ENCODE results near the gene HDAC4.

Gene HDAC4

DNA sequence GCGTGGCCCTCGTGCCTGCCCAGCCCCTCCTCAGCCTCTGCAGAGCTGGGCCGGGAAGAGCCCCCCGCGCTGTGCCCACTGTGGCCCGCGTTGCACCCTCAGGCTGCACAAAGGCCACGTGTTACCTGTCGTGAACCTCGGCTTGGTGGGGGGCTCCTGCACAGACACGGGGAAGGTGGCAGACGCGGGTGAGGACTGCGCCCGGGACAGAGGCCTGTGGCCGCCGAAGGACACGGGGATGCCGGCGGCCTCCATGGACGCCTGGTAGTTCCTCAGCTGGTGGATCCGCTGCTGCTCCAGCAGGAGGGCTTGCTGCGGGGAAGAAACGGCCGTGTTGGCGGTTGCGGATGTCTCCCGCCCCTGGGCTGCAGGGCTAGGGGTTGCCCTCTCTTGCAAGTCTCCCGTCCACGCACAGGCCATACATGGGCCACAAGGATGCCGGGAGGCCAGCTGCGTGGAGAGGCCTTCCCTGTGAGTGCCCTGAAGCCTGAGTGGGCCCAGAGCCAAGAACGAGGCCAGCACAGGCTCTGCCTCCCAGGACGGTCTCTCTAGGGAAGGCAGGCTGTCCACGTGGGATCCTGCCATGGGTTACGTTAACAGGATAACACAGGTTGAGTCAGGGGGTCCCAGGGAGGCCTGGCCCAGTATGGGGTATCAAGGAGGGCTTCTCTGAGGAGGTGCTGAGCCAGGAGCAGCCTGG lies 289.3 kb downstream of the HDAC4 start:
- no peak for DNase-seq

DNA sequence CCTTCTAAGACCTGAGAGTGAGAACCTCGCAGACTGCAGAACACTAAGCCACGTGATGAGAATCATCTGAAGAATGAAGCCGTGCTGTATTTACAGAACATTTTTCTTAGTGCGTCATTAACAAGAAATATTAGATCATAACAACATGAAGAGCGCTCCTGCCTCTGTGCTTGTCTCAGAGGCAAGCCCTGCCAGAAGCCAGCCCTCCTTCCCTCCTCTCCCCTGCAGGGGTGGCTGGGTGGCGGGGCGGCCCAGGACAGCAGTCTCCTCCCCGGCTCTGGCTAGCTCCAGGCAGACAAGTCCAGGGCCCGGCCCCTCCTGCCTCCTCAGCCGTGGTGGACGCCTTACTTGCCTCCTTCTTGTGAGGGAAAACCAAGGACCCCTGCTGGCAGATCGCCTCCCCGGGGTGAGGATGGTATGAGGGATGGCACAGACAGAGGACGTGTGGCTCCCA lies 290.2 kb downstream of the HDAC4 start:
- no peak for DNase-seq

DNA sequence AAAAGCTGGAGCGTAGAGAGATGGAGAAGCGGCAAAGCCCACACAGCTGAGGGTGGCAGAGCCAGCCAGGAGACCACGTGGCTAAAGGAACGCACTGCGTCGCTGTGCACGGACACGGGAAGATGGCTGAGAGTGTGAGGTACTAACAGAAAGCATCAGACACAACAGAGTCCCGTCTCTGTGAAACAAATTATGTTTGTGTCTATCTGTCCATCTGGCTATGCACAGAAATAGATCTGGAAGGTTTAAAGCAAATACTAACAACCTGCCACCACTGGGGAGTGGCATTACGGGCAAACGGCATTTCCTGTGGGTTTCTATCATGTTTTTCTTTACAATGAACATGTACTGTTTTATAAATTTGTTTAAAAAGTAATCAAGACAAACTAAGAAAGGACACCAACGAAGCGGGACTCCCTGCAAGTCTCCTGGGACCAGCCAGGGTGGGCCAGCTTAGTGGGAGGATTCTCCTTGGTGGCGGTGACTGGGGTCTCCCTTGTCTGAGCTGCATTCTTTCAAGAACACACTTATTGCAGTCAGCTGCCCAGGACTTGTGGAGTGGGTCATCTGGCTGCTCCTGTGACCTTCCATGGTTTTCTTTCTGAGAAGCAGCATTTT lies 290.8 kb downstream of the HDAC4 start:
- DNase-seq, result no peak

DNA sequence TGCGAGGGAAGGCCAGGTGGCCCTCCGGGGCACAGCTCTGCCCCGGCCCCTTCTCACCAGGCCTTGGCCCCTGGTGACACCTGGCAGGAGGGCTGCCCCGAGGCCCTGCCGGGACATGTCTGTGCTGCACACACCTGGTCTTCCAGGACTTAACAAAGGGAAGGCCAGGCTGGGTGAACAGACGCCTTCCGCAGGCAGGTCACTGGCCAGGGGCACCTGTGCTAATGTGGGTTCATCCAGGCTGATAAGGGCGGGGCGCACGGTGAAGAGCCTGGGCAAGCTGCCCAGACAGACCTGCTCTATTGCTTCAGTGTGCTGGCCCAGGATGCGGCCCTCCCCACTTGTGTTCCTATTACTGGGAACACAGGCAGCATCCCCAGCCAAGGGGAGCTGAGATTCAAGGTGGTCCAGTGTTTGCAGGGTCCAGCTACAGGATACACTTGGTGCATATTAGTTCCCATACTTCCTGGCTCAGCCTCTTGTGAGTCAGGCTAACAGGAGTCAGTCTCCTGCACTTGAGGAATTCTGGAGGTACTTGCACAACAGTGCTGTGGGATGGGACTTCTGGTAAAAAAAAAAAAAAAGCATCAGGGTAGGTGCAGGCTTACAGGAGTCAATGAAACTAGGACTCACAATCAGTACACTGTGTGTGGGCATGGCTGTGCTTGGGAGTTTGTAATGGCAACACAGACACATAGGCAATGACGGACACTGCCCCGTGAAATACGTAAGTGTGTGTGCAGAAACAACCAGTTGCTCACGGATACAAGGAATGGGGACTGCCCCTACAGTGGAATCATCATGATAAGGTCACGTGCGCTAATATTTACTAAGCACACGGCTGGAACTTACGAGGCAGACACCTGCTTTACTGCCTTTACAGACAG lies 291.5 kb downstream of the HDAC4 start:
- DNase-seq, result no peak

DNA sequence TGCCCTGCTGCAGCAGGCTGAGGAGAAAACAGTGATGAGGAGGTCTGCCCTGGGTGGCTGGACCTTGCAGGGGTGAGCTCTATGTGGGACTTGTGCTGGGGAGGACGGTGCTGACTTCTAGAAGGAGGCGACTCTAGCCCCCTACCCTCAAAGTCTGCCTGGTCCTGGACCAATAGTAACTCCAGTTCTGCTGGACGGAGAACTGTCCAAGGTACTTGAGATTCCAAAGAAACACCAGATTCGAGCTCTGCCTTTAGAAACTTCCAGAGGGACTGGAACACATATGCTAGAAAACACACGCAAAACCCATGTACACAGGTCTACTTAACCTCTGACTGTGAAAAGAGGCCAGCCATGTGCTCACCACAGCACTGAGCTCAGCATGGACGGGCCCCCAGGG lies 292.4 kb downstream of the HDAC4 start:
- no peak for DNase-seq

DNA sequence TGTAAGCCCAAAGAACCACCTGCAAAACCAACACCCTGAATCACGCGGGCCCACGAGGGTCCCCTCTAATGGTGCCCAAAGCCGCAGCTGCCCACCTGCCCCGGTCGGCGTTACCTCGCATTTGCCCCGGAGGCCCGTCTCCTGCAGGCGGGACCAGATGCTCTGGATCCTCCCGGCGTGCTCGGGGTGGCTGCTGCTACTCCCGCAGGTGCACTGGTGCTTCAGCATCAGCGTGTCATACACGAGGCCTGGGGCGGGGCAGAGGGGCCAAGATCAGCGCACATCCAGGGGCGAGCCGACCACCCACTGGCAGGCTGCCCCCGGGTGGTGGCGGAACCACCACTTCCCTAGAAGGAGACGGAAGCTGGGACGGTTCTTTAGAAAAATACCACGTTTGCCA lies 292.9 kb downstream of the HDAC4 start:
- DNase-seq, result no peak

DNA sequence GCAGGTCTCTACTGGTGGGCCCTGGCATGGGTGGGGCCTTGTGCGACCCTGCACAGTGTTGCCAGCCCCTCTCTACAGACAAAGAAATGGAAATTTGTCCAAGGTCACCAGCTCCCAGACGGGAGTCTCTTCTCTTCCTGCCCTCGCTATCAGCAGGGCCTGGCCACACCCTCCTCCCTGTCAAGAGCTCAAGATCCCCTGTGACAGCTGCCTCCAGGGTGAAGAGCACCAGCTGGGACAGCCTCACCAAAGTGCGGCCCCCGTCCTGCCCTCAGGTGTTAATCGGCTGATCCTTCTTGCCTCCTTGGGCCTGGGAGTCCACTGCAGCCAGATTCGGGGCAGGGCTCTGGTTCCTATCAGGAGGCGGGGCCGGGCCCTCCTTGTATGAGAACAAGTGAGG lies 293.9 kb downstream of the HDAC4 start:
- DNase-seq, result no peak

DNA sequence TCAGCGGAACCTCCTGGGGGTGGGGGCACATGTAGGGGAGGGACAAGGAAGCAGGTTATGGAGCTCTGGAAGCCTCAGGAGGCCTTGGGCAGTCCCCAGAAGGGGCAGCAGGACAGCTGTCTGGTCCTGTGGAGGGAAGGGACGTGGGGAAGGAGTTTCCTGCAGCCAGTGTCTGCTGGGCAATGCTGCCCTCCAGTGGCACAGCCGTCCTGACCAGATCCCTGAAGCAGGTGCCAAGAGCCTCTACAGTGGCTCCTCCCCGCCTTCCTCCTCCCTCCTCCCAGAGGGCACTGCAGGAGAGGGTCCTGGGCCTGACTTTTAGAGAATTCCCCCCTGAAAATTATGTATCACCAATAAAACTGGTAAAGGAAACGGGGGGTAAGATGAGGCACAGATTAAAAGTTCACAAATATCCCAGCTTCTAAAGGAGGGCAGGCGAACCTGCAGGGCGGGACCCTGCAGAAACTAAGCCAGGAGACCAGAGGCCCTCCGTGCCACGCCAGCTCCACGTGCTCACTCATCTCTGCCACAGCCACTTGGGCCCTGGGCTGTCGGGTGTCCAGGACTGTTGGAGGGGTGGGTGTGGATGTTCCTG lies 294.4 kb downstream of the HDAC4 start:
- DNase-seq, result no peak

DNA sequence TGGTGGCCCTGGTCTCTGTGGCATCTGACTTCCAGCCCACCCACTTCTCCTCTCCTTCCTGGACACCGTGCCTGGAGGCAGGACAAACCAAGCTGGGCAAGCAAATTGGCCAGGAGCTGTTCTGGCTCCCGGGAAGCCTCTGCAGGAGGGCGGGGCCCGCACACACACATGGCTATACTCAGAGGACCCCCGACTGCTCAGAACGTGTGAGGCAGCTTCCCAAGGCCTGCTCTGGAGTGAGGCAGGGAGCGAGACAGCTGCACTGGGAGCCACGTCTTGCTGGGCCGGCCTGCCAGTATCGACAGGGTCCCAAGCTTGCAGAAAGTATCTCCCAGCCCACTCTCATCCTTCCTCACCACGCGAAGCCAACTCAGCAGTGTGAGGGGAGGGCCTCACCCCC lies 295.6 kb downstream of the HDAC4 start:
- no peak for DNase-seq

DNA sequence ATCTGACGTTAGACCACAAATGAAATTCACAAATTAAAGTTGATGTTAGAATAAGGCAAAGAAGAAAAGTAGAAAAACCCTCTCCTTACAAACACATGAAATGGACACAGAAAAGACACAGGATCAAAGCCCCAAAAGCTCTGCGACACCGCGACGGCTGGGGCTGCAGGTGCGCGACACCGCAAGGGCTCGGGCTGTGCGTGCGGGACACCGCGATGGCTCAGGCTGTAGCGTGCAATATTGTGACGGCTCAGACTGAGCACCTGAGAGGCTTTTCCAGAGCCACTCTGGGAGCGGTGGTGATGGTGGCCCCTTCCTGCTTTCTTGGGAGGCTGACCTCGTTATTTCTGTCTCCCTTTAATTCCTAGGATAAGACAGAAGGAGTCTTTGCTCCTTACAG lies 296.0 kb downstream of the HDAC4 start:
- no peak for DNase-seq

DNA sequence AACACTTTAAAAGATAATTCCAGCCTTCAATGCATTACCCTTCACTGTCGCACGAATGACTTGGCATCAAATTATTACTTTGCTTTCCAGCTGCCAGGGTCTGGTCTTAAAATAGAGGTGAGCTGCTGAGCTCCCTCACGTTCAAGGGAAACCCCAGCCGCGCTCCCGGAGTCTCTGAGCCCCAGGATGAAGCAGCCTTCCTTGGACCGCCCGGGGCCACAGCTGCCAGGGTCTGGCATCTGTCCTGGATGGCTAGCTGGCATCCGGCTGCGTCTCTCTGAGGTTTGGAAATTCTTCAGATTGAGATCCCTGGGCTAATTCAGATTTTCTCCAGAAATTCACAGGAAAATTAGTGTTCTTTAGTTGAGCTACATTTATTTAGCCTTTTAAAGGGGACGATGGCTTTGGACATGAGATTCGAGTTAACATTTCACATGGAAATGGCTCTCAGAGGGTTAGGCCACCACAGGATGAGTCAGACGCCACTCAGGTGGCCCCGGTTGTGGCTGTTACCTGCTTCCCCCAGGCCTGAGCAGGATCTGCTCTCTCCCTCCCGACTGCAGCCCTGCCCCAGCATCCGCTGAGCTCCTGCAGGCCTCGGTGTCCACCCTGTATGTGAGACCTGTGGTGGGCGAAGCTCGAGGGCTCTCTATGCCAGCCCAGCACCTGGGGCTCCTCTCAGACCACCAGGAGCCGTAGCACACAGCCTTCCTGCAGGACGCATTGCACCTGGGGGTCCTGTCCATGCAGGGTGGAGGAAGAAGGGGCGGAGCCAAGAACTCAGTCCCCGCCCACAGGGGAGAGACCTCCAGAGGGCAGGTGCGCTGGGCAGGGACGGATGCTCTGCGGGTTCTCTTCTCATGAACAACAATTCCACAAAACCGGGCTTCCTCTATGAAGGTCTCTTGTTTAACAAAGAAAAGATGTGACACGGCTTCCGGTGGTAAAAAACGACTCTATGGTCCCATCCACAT lies 297.4 kb downstream of the HDAC4 start:
- no peak for DNase-seq

DNA sequence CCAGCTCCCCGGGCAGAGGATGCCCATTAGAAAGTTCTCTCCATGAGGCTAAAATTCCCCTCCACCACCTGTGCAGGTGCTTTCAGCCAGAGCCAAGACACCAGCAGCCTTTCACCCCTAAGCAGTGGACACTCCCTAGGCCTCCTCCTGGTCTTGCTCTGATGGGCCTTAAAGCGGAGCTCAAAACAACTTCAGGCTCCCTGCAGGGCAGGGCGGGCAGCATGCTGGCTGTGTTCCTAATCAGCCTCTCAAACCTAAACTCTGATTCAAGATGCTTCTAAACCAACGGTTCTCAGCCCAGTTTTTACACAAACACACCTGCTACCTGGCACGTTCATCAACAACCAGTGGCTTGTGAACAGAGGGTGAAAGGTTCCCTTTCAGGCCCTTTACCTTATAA lies 298.6 kb downstream of the HDAC4 start:
- no peak for DNase-seq

DNA sequence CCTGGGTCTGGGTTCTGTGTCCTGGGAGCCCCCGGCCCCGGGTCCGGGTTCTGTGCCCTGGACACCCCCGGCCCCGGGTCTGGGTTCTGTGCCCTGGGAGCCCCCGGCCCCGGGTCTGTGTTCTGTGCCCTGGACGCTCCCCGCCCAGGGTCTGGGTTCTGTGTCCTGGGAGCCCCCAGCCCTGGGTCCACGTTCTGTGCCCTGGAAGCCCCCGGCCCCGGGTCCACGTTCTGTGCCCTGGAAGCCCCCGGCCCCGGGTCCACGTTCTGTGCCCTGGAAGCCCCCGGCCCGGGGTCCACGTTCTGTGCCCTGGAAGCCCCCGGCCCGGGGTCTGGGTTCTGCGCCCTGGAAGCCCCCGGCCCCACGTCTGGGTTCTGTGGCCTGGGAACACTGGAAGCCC lies 299.0 kb downstream of the HDAC4 start:
- no peak for DNase-seq

DNA sequence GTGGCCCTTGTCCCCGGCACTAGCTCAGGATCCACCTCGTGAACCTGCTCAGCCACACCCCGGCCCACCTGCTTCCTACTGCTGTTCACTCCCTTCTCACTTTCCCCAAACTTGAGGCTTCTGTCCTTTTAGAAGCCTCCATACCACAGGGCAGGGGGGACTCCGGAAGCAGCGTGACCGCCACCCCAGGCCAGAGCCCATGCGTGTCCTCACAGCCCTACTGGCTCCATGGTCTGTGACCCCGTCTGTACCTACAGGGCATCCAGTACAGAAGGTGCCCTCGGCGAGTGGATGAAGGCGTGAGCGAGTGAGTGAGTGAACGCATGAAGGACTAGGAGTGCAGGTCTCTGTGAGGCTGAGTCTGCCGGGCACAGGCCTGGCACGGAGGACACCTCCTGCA lies 299.7 kb downstream of the HDAC4 start:
- no peak for DNase-seq

DNA sequence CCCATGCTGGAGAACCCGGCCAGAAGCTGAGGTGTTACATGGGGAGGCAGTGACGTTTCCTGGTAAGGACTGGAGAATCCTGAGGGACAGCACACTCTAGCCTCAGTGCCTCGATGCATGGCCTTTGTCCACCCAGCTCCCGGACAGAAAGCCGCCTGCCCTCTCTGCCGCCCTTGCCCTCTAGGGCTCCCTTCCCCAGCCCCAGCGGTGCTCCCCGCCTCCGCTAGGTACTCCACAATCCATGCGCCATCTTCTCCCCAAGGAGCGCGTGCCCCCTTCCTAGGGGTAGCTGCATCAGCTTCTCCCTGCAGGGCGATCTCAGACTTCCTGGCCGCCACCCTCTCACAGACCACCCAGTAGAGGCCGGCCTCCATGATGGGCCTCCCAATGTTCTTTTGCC lies 301.3 kb downstream of the HDAC4 start:
- DNase-seq, result no peak

DNA sequence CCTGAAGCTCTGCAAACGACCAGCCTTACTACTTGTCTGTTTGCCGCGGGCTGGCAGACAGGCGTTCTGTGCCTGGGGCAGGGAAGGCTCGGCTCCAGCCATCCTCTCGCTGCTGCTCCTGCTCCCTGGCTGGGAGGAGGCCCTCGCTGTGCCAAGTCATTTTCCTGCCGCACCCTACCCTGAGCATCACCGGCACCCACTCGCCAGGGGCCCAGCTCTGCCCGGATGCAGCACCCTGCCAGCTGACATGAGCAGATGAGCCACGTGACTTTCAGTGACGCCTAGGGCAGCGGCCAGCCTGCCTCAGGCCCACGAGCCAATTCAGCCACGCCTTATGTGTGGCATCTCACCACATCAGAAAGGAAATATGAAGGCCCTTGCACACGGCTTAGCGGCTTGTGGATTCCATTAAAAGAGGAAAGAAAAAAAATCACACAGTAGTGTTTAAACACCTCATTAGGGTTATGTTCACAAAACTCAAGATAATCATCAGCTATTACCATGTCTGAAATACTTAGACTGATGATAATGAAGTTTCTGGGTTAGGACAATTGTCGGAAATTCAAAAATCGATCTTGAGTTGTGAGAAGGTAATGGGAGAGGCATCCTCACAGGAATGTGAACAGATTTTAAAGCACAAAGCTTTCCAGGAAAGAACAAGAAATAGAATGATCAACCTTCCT lies 302.4 kb downstream of the HDAC4 start:
- no peak for DNase-seq

DNA sequence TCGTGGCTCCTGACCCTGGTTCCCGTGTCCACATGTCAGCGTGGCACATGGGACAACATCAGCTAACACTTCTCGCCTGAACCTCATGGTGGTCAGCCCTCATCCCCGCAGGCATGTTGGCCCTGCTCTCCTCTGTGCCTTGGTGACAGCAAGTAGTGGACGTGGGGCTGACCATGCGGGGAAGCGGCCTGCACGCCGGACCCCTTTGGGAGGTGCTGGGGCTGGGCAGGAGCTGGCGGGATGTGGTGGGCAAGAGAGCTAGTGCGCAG lies 303.5 kb downstream of the HDAC4 start:
- DNase-seq, result no peak

DNA sequence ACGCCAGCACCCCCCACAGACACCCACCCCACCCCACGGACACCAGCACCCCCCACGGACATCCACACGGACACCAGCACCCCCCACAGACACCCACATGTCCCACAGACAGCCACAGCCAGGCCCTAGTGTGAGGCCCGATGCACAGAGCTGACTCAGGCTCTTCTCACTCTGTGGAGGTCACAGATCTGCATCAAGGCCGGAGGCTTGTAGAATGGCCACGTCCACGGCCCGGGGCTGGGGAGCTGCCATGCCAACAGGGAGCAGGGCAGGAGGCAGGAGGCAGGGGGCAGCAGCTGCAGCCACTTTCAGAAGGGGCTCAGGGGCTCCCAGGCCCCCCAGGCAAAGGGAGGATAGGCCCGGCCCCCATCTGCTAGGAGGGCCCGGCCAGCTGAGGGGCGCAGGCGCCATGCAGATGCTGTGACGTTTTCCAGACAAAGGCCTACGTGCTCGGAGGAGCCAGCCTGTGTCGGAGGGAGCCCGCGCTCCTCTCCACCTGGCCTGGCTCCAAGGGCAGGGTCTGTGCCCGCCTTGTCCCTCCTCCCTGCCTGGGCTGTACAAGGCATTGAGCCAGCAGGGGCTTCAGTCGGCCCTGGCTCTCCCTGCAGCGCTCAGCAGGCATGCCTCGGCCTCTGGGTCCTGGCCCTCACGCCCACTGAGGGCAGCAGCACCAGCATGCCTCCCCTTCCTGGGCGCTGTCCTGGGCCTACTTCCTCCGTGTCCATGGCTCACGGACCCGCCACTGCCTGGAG lies 304.0 kb downstream of the HDAC4 start:
- DNase-seq, result no peak

DNA sequence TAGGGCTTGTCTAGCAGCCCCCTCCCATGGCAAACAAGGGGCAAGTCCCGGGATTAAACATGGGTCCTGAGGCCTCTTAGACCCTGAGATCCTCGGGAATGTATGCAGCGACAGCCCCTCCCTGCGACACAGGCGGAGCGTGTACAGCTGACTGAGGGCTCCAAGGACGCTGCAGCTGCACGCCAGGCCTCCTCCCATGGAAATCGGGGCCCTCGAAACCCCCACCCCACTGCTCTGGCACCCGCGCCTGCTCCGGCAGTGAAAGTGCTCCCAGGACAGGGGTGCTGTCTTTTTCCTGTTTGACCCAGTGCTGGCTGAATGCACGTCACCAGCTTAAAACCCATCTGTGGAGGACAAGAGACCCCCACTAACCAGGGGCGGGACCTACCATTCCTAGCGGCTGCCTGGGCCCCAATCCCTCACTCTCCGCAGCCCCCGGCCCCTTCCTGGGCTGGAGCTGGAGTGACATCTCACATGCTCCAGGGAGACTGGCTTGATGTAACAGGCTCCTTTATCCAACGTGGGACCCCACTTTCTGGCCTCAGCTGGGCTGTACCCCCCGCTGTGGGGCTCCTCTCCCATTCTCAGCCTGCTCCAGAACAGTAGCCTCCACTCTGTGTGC lies 305.2 kb downstream of the HDAC4 start:
- no peak for DNase-seq

DNA sequence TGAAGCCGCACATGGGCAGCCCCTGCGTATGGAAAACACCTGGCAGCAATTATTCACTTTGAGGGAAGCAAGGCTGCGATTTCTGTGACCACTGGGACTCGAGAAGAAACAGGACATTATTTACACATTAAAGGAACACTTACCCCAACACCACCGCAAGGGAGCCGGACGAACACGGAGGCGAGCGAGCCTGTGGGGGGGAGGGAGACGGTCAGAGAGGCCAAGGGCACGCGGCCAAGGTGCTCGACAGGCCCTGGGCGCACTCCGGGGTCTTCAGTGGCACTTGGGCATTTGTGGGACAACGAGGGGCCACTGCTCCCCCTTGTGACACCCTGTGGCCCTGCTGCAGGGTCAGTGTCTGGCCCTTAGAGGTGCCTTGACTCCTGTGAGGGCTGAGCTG lies 306.0 kb downstream of the HDAC4 start:
- DNase-seq, result no peak

DNA sequence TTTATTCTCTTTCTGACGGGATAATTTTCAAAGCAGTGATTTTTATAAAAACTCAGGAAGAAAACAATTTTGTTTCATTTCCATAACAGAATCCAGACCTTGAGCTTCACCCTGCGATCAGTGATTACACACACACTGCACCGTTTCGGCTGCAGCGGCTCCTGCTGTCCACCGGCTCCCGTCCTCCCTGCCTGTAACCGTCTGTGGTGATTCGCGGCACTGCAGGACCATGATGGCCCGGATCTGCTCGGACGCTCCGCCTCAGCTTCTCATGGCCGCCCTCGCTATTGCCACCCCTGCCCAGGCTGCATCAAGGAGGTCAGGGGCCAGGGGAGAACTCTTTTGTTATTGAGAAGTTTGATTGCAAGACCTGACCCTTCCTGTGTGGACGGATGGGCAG lies 306.9 kb downstream of the HDAC4 start:
- DNase-seq, result no peak

Measured in stimulated activated CD4-positive, alpha-beta T cell treated with anti-CD3 and anti-CD28 coated beads, Interleukin-4, amount 100 ng/mL, for 1 hour (primary cell).